GM20000 (cell line): ENCODE data around the gene GCH1.

ENCODE experiments used
- DNase-seq: peaks from one replicate; pipeline ENCODE4 v3.0.0; 2012; ENCODE audit warnings: low spot score
- TF ChIP-seq, protein P1 (sequence below): IDR thresholded peaks from 2 replicates; pipeline ENCODE4 v1.5.1; 2012; ENCODE audit warnings: mild to moderate bottlenecking, control low read depth; ENCODE audit errors: extremely low read depth, missing control alignments

The GCH1 gene

DNA sequence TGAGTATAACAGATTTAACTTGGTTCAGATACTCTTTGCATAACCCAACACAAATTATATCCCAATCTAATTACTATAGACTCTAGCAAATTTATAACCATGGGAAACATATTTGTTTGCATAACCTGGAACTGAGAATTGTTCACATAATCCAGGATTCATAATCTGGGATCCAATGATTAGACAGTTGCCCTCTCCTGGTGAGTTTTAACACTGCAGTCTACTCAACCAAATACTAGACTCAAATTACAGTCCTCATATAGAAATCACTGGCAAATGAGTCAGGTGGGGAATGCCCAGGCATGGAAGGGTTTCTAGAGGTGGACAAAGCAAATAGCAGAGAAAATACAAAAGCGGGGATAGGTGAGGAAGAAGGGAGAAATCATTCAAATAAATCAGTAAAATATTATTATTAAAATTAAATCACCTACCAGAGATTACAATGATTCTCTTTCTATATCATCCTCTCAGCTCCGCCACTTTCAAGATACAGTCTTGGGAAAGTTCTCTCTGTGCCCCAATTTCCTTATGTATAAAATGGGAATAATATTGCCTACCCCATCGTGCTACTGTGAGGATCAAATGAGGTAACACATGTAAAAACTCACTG, 9.4 kb downstream of the GCH1 start:
- TF ChIP-seq, protein P1, sequence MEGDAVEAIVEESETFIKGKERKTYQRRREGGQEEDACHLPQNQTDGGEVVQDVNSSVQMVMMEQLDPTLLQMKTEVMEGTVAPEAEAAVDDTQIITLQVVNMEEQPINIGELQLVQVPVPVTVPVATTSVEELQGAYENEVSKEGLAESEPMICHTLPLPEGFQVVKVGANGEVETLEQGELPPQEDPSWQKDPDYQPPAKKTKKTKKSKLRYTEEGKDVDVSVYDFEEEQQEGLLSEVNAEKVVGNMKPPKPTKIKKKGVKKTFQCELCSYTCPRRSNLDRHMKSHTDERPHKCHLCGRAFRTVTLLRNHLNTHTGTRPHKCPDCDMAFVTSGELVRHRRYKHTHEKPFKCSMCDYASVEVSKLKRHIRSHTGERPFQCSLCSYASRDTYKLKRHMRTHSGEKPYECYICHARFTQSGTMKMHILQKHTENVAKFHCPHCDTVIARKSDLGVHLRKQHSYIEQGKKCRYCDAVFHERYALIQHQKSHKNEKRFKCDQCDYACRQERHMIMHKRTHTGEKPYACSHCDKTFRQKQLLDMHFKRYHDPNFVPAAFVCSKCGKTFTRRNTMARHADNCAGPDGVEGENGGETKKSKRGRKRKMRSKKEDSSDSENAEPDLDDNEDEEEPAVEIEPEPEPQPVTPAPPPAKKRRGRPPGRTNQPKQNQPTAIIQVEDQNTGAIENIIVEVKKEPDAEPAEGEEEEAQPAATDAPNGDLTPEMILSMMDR = peak; percentile 48
- DNase-seq = peak; percentile 27

DNA sequence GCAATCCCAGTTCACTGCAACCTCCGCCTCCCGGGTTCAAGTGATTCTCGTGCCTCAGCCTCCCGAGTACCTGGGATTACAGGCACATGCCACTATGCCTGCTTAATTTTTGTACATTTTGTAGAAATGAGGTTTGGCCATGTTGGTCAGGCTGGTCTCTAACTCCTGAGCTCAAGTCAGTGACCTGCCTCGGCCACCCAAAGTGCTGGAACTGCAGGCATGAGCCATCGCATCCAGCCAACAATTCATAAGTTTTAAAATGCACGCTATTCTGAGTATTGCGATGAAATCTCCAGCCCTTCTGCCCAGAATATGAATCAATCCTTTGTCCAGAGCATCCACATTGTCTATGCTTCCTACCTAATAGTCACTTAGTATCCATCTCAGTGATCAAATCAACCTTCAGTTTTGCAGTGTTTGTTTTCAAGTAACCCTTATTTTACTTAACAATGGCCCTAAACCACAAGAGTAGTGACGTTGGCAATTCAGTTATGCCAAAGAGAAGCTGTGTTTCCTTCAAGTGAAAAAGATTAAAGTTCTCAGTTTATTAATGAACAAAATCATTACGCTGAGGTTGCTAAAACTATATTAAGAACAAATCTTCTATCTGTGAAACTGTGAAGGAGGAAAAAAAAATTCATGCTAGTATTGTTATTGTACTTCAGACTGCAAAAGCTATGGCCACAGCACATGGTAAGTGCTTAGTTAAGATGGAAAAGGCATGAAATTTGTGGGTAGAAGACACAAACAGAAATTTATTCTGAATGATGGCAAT, 11.0 kb downstream of the GCH1 start:
- TF ChIP-seq, protein P1 = no peak
- no peak for DNase-seq

DNA sequence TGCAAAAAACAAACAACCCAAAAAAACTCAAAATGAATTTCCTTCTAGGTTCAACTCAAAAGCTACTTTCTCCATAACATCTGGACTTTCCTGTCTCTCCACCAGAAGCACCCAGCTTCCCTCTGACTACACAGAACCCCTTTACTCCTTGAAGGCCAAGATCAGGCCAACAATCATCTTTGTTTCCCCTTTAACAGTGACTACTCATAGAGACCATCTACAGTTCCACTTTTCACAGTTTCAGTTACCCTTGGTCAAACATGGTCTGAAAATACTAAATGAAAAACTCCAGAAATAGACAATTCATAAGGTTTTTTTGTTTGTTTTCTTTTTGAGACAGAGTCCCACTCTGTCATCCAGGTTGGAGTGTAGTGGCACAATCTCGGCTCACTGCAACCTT, 11.8 kb downstream of the GCH1 start:
- peak; percentile 45 for DNase-seq
- TF ChIP-seq, protein P1 = no peak

DNA sequence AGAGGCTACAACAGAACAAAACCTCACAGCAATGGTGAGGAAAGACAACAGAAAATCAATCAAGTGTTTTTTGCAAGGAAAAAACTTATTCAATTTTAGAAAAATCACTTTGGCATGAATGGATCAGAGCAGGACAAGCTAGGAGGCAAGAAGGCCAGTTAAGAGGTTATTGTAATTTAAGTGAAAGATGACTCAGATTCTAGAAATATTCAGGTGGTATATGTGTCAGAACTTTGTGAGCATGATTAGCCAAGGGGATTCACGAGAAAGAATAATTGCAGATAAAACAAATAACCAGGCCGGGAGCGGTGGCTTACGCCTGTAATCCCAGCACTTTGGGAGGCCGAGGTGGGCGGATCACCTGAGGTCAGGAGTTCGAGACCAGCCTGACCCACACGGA, 12.7 kb downstream of the GCH1 start:
- TF ChIP-seq, protein P1 = no peak

DNA sequence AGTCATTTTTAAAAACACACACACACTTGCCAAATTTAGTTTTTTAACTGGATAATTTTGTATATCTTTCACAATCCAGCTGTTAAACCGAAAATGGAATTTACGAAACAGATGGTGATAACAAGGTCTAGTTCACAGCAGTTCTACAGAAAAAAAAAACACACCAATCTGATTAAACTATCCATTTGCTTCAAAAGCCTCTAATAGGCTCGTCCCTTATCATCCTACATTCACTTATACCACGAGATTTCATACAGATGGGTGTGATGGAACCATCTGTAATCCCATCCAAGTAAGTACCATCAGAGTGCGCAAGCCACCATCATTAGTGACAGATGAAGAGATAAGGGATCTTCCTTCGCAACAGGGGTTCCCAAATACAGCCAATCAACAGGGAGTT, 20.1 kb downstream of the GCH1 start:
- TF ChIP-seq, protein P1 = no peak
- DNase-seq = no peak

More for the DNA sequence above, 12.7 kb downstream of the GCH1 start:
- no peak for DNase-seq

DNA sequence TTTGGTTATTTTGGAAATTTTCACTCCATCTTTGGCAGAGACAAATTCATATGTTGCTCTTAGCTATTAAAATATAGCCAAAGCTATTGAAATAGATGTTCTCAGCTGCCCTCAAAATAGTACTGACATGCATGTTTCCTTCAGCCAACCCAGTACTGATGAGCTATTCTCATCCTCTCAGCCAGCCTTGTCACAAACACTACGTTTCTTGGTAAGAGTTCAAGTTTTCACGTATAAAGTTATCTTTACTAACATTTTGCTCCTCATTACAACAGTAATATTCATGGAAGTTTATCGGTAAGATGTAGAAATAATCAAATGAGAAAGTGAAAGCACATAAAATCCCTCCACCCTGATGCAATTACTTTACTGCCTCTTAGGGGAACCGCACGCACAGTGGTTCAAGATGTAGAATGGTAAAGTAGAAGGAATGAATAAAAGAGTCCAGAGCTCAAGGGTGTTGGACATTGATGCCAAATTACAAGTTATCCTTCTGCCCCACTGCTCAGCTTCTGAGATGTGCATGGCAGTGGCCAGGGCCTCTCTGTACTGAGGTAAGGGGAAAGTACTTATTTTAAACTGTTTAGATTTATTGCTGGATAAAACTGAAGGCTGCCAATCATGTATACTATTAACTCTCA, 20.7 kb downstream of the GCH1 start:
- DNase-seq = peak; percentile 32
- TF ChIP-seq, protein P1 = no peak

DNA sequence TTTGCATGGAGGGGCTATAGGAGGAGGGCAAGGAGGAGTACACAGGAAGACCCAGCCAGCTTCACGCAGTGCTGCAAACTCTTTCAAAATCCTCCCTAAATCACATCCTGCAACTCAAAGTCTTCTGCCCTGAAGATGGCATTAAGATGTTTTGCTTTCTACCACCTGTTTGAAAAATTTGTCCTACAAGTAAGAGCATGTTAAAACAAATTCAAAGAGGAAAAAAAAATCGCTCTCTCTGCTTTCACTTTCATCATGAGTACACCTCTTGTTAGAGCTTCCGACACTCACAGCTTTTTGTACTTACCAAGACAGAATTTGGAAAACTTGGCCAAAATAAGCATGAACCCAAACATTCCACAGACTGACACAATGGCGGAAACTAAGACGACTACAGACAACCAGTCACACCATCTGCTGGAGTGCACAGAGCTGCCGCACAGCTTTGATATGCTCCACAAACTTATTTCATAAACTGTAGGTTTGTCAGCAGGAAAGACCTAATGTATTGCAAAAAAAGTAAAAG, 21.3 kb downstream of the GCH1 start:
- TF ChIP-seq, protein P1 = no peak
- peak; percentile 41 for DNase-seq
